A549 (cell line): ENCODE data around the gene MSANTD1.

ENCODE experiments used
- CBX8 ChIP-seq: fragments of 200-600 bp; sonication (generic); IDR thresholded peaks from 2 replicates; pipeline ENCODE4 v1.6.1; 2016
- EP300 ChIP-seq, 2 experiments: fragments of >200 bp; sonication (Bioruptor Twin); formaldehyde crosslinking; IDR thresholded peaks; 2 replicates in 1 of 2; 3 replicates in 1 of 2; pipeline ENCODE4 v1.6.1; 2016 to 2017
- HOXA7 ChIP-seq: fragments of 250-450 bp; sonication (Bioruptor Pico); IDR thresholded peaks from 2 replicates; pipeline ENCODE4 v1.5.0; 2020; ENCODE audit warnings: mild to moderate bottlenecking, moderate library complexity
- JUN ChIP-seq, 2 experiments: fragments of >200 bp; sonication (Bioruptor Twin); formaldehyde crosslinking; IDR thresholded peaks; 2 replicates in 1 of 2; 3 replicates in 1 of 2; pipeline ENCODE4 v1.6.1; 2016 to 2017
- KDM1A ChIP-seq: fragments of 200-600 bp; sonication (generic); IDR thresholded peaks from 2 replicates; pipeline ENCODE4 v1.6.1; 2016; ENCODE audit warnings: low read depth, mild to moderate bottlenecking
- MAZ ChIP-seq: fragments of 150-350 bp; IDR thresholded peaks from 2 replicates; pipeline ENCODE4 v1.6.1; 2014; ENCODE audit warnings: antibody characterized with exemption, low read depth, low read length, borderline replicate concordance
- NFE2L2 ChIP-seq: fragments of 150-350 bp; conservative IDR thresholded peaks from 2 replicates; pipeline ENCODE4 v1.6.1; 2014; ENCODE audit warnings: low read length
- POLR2A ChIP-seq: IDR thresholded peaks from 2 replicates; pipeline ENCODE4 v1.6.1; 2012; ENCODE audit warnings: mild to moderate bottlenecking, low read length
- RFX5 ChIP-seq: fragments of 450-650 bp; IDR thresholded peaks from 2 replicates; pipeline ENCODE4 v1.7.1; 2014; ENCODE audit warnings: antibody characterized with exemption, mild to moderate bottlenecking, moderate library complexity
- RNF2 ChIP-seq: fragments of 200-600 bp; sonication (generic); IDR thresholded peaks from 2 replicates; pipeline ENCODE4 v1.6.1; 2016; ENCODE audit warnings: low read depth, mild to moderate bottlenecking, antibody characterized with exemption, moderate library complexity, borderline replicate concordance
- TF ChIP-seq, protein P1 (sequence below): fragments of >200 bp; sonication (Bioruptor Twin); formaldehyde crosslinking; IDR thresholded peaks from 3 replicates; pipeline ENCODE4 v1.5.1; 2016
- TF ChIP-seq, protein P2 (sequence below): IDR thresholded peaks from 2 replicates; pipeline ENCODE4 v1.6.1; 2012

DNA sequence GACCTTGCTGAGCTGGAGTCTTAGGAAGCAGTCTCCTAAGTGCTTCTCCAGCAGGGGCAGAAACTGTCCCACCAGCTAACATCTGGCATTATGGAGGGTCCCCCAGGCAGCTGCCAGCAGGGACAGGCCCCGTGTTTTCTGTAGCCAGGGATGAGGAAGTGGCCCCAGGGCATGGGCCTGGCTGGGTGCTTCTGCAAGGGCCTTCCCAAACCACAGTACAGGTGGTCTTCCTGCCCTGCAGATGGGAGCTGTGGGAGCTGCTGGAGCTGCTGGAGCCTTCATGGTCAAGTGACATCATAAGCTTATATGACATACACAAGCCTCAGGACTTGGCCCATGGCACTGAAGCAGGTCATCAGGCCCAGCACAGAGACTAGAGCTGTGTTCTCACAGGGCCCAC, 5.0 kb upstream of the MSANTD1 start:
- TF ChIP-seq RNF2: no peak
- no peak for TF ChIP-seq POLR2A
- TF ChIP-seq CBX8: no peak
- no peak for TF ChIP-seq EP300 (IDR thresholded peaks at IDR 0.05)
- TF ChIP-seq, protein P1, sequence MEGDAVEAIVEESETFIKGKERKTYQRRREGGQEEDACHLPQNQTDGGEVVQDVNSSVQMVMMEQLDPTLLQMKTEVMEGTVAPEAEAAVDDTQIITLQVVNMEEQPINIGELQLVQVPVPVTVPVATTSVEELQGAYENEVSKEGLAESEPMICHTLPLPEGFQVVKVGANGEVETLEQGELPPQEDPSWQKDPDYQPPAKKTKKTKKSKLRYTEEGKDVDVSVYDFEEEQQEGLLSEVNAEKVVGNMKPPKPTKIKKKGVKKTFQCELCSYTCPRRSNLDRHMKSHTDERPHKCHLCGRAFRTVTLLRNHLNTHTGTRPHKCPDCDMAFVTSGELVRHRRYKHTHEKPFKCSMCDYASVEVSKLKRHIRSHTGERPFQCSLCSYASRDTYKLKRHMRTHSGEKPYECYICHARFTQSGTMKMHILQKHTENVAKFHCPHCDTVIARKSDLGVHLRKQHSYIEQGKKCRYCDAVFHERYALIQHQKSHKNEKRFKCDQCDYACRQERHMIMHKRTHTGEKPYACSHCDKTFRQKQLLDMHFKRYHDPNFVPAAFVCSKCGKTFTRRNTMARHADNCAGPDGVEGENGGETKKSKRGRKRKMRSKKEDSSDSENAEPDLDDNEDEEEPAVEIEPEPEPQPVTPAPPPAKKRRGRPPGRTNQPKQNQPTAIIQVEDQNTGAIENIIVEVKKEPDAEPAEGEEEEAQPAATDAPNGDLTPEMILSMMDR: no peak
- TF ChIP-seq NFE2L2: no peak
- no peak for TF ChIP-seq JUN (IDR thresholded peaks at IDR 0.05)
- no peak for TF ChIP-seq HOXA7 (CRISPR knock-in tag)
- no peak for TF ChIP-seq MAZ
- no peak for TF ChIP-seq RFX5
- no peak for TF ChIP-seq KDM1A
- TF ChIP-seq, protein P2, sequence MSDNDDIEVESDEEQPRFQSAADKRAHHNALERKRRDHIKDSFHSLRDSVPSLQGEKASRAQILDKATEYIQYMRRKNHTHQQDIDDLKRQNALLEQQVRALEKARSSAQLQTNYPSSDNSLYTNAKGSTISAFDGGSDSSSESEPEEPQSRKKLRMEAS: no peak
